Stimulated activated CD4-positive, alpha-beta T cell treated with anti-CD3 and anti-CD28 coated beads, TNF-alpha, amount 100 ng/mL, for 24 hours (primary cell): ENCODE measurements around the gene ALDOC.

Experiments
- DNase-seq, 3 experiments: peaks; one replicate each; pipeline ENCODE4 v3.0.0-alpha.2; 2020; ENCODE audit warnings: low read depth in 3 of 3

Gene ALDOC

DNA sequence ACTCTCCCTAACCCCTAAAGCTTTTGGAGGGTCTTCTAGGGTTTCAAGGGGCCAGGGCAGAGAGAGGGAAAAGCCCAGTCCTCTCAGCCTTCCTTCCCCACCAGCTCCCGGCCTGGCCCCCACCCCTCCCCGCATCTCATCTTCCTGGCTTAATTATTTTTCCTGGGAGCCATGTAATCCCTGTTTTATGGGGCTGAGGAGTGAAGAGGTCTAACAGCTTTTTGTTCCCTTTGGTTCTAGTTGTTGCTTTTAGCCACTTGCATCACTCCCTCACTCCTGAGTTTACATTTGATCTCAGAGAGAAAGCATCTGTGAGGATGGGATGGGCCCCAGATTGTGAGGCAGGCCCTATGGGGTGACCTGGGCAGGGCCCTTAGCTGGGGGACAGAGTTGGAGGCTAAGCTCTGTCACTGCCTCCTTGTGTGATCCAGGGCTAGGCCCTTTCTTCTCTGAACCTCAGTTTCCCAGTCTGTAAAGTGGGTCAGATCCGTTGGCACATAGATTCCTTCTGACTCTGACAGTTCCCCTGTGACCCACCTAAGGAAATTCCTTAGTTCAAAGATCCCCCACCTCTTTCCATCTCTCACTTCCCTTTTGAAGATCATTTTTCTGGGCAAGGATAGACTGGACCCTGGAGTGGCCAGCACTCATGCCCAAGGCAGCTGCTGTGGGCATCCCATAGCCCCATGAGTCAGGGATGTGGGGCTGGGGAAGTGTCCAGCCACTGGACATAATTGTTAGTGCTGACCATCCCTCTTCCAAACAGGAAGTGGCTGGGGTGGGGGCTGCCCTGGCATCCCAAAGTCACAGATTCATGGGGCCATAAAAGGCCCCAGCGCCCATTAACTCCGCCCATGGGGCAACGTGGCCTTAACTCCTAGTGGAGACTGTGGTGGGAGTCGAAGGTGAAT lies 44.4 kb downstream of the ALDOC start:
- DNase-seq, result no peak

DNA sequence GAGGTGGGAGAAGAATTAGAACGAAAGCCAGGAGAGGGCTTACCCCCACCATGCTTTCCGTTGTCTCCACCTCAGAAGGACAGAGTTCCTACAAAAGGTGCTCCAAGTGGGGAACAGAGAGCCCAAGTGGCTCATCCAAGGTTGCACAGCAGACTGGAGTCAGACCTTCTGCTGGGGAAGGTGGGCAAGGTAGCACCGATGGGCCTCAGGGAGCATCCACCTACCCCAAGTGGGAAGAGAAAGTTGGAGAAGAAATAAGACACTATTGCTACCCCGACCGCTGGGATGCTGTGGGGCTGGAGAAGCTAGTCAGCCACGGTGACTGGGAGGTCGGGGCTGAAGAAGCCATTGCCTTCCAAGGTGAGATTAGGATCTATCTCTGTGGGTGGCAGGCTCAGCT lies 45.8 kb downstream of the ALDOC start:
- no peak for DNase-seq

DNA sequence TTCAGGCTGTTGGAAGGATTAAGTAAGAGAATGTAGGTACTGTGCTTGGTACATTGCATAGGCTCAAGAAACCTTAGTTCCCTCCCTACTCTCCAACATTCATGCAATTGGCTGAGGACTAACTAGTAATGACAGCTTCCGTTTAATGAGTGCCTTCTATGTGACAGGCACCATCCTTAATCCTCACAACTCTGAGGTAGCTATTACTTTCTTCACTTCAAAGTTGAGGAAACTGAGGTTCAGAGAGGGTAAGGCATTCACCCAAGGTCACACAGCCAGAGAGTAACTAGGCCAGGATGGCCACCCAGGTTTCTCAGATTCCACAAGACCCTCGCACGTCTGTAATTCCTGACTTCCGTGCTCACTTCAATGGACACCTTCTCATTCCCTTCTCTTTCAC lies 46.4 kb downstream of the ALDOC start:
- DNase-seq, result no peak

DNA sequence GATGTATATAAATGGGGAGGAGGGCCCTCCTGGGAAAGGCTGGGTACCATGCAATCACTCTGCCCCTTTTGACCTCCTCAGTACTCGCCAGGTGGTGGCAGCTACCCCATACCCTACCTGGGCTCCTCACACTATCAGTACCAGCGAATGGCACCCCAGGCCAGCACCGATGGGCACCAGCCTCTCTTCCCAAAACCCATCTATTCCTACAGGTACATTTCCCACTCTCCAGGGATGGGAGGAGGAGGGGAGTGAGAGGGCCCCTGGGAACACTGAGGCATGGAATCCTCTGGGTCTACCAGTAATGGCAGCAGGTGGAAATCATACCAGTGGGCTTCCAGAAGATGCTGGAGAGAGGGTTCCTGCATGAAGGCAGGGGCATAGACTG lies 47.7 kb downstream of the ALDOC start:
- DNase-seq, result no peak

- no peak for DNase-seq
These were observed 48.2 kb downstream of the ALDOC start for GRCh38 chr17:28528327-28529012.

DNA sequence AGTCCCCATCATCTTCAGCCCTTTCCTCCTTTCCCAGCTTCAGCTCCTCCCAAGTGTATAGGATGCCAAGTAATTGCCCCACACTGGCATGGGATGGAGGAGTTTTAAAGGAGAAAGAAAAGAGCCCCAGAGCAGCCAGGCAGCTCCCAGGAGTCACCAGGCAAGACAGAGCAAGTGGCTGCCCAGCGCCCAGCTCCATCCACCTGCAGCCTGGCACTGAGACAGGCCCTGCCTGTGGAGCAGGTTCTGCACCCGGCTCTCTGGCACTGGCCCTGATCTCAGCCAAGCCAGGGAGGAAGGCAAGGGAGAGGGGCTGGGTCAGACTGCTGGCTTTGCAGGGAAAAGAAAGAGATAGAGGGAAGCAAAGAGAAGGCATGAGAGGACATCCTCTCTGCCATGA lies 48.8 kb downstream of the ALDOC start:
- no peak for DNase-seq

DNA sequence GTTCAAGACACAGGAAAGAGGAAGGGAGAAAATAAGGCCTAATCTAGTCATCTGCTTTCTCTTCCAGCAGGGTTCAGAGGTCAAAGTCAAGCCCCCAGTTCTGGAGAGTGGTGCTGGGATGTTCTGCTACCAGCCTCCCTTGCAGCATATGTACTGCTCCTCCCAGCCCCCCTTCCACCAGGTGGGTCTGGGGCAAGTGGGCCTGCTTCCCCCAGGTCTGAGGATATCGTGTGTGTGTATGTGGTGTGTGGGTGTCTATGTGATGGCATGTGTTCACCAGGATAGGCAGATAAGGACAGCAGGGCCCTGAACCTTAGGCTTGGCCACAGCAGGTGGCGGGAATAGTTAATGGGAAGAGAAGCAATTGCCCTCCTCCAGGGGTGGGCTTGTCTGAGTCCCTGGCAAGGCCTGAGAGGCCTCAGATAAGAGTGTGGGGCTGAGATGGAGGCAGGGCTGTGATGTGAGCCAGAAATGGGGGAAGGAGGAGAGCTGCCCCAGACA lies 49.5 kb downstream of the ALDOC start:
- no peak for DNase-seq

- DNase-seq, result no peak
These were observed 50.3 kb downstream of the ALDOC start for GRCh38 chr17:28526381-28526780.

- DNase-seq, result no peak
These were observed 51.9 kb downstream of the ALDOC start for GRCh38 chr17:28524476-28525424.

- DNase-seq, result no peak
These were observed 52.8 kb downstream of the ALDOC start for GRCh38 chr17:28523876-28524275.

GRCh38 chr17:28523186-28523585 lies 53.5 kb downstream of the ALDOC start:
- no peak for DNase-seq
